GM18858 (cell line): ENCODE data around the gene TPST1.

Source experiments
- ATAC-seq: cut with Tn5 transposase; IDR thresholded peaks from one replicate; pipeline ENCODE4 v1.9.1; 2021; ENCODE audit not compliant: unreplicated experiment

TPST1 gene

DNA sequence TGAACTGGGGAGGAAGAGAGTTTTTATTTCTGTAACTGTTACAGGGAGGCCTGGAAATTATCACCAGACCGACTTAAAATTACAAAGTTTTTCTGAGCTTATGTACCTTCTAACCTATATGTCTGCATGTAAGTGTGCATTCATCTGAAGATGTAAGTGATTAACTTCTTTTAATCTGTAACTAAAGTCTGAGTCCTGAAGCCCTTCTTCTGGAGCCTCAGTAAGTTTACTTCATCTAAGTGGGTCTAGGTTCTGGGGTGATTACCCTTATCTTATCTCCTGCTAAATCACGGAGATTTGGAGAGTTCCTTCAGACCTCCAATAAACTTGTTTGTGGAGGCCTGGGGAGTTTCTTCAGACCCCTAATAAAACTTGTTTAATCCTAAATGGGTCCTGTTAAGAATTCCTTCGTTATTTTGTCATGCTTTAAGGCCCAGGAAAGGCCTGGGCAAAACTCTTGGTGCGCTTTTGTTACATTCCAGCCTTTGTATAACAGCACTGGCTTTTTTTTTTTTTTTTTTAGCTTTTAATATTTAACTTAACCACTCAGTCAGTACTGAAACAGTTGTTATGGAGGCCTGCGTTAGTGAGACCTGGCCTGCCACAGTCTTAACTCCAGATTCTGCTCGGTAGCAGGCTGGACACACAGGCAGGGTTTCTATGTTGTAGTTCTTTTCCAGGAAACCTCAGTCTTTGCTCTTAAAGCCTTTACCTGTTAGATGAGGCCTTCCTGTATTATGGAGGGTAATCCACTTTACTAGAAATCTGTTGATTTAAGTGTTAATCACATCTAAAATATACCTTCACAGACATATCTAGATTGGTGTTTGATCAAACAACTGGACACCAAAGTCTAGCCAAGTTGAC, 33.0 kb downstream of the TPST1 start:
- ATAC-seq = no peak

DNA sequence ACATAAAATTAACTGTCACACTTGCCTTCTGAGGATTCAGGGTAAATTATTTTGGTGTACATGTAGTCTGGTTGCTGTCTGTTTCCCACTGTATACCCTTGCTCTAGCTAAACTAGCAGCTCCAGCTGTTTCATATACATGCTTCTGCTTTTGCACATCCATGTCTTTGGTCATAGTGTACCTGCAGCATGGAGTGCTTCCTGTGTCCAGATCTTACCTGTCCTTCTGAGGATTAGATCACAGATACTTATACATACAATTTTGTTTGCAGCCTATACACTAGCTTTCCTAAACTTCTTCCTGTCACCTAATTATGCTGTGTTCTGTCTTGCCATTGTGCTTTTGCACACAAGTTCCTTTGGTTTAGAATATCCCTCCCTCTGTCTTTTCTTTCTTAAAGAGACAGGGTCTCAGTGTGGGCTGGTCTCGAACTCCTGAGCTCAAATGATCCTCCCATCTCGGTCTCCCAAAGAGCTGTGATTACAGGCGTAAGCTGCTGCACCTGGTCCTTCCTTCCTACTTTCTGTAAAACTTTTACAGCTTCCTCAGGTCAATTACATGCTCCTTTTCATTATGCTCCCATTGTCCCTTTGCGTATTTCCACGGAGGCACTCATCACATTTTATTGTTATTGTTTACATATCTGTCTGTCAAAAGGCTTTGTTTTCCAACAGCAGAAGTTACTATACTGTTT, 33.8 kb downstream of the TPST1 start:
- no peak for ATAC-seq

DNA sequence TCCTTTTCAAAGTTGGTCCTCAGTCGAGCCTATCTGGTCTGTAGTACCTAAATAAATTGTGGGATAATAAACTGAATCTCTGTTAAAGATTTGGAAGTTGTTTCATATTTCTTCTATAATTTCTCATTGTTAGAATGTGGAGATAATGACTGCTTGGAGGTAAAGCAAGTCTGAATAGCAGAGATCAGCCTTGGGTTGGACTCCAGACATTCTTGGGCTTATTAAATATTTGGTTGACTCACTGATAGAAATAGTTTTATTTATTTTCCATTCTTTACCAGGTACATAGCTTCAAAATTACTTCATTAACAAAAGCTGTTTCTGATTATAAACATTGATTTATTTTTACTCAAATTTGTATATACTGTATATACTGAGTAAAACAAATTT, 34.3 kb downstream of the TPST1 start:
- ATAC-seq = no peak

DNA sequence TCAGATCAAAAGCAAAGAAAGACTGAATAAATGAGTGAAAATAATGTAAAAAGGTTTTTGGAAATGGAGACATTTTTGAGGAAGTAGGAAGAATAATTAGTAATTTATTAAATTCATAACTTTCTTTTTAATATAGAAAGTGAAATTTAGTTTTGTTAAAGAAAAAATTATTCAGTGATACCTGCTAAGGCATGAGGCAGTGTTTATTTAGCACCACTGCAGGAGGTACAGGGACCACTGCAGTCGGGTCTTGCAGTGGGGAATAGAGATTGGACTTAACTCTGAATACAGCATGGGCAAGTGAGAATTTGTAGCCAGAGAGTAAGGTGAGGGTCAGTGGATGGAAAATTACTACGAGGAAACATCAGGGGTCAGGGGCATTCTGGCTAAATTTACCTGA, 39.9 kb downstream of the TPST1 start:
- no peak for ATAC-seq

DNA sequence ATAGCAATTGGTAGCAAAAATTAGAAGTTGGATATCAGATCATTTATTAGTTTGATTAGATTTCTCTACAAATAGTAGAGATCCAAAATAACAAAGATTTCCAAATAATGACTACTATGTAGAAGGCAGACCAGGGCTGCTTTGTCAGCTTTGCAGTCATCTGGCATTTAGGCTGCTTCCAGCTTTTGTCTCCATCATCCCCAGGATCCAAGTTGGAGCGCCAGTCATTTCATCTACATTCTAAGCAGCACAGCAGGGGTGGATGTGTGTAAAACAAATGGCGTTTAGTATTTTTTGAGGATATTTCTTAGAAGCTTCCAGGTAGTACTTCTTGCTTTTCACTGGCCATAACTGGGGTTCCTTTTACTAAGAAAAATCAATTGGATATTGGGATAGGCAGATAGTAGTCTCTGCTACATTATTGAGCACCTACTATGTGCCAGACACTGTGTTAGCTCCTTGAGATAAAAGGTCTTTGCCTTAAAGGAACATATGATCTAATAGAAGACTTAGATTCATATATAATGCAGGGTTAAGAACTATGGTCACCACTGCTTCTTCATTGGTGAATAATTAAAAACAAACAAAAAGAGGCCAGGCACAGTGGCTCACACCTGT, 41.5 kb downstream of the TPST1 start:
- ATAC-seq = no peak

DNA sequence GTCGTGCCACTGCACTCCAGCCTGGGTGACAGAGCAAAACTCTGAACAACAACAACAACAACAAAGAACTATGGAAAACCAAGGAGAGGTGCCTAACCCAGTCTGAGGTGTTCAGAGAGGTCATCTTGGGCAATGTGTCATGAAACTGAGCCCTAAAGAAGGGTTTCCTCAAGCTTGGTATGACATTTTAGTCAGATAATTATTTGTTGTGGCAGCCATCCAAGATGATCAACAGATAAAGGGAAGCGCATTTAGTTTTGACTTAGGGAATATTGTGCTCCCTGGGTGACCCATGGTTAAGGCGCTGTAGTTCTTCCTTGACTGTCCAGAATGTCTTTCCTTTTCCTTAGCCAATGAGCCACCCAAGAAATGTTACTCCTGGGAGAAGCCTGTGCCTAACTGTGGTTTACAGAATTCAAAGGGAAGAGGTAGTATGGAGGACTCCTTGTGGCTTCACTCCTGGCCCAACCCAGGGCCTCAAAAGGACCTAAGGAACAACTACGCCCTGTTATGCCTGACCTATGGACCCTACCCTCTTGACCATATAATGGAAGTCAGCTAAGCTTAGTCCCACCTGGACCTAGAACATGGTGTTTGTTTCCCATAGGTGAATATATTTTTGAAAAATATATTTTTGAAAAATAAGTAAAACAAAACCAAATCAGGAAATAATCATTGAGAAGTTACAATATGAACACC, 42.4 kb downstream of the TPST1 start:
- ATAC-seq = no peak

DNA sequence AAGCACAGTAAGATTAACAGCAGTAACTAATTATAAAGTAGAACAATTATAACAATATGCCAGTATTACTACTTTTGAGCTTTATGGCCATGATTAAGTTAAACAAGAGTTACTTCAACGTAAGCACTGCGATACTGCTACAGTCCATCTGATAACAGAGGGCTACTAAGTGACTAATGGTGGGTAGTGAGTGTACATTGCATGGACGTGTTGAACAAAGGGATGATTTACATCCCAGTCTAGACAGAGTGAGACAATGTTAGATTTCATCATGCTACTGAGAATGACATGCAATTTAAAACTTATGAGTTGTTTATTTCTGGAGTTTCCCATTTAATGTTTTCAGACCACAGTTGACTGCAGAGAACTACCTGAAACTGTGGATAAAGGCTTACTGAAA, 45.6 kb downstream of the TPST1 start:
- no peak for ATAC-seq

DNA sequence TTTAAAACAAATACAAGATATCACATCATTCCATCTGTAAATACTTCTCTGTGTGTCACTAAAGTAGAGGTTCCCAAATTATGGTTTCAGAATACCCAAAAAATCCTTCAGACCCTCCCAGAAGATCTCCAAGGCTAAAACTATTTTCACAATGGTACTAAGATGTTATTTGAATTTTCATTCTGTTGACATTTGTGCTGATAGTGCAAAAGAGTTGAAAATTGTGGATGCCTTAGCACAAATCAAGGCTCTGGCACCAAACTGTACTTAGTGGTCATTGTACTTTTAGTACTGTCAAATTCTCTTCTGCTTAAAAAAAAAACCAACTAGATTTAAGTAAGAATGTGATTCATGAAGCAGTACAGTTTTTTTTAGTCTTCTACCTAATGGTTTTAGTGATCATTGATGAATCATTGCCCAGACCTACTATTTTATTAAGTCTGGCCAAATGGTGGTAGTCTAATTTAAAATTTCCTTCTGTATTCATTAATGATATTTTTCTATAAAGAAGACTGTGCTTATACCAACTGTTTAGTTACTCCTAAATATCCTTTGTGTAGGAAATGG, 50.5 kb downstream of the TPST1 start:
- ATAC-seq = no peak

DNA sequence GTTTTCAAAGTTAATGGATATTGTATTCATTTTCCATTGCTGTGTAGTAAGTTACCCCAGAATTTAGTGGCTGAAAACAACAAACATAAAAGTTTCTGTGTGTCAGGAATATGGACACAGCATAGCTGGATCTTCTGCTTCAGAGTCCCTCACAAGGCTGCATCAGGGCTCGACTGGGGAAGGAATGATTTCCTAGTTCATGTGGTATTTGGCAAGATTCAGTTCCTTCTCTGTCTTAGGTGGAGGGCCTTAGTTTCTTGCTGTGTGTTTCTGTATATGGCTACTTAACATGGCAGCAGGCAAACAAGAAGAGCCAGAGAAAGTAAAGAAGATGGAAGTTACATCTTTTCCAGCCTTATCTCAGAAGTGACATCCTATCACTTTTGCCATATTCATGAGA, 51.1 kb downstream of the TPST1 start:
- no peak for ATAC-seq

DNA sequence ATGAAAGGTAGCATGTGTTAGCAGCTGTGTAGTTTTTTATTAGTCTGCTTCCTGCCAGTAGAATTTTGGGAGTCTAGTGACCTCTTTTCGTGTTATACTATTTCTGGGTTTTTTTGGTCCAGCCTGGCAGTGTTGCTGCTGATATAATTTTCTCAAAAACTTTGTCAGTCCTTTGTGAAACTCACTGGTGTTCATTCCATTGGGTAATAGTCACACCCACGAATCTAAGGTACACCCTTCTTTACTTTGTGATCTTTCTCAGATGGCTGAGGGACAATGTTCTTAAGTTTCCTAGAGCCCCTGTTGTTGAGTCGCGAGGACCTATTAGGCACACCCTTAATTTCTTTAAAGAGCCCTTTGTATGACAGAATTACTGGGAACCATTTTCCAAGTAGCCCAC, 52.3 kb downstream of the TPST1 start:
- no peak for ATAC-seq

DNA sequence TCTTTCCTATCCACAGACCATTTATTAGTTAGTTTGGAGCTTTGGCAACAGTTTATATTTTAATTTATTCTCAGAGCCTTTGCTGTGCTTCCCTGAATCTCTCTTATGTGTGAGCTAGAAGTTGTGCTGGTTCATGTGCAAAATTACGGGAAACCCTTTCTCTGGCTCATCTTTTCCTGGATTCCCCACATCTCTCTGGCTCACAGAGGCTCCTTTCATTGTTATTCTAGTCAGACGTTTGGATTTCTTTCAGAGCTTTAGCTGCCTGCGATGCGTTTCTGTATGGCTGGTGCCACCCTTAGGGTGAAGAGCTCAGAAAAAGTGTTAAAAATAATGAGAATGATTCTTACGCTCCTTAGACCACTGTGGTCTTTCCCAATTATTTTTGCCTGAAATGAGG, 53.3 kb downstream of the TPST1 start:
- no peak for ATAC-seq

DNA sequence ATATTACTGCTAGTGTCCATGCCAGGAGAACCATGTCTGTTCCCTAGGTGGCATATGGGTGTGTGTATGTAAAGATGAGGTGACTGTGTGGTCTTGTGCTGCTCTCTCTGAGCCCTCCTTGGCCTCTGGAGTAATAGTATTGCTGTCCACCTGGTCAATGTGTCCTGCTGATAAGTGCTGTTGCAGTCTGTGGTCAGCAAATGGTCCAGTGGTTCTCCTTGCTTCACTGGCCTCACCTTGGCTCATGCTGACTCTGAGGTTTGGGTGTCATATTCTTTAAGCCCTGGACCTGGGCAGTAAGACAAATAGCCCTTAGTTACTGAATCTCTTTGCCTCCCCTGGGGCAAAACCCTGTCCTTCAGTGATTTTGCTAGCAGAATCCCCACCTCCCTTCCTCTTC, 56.8 kb downstream of the TPST1 start:
- no peak for ATAC-seq

DNA sequence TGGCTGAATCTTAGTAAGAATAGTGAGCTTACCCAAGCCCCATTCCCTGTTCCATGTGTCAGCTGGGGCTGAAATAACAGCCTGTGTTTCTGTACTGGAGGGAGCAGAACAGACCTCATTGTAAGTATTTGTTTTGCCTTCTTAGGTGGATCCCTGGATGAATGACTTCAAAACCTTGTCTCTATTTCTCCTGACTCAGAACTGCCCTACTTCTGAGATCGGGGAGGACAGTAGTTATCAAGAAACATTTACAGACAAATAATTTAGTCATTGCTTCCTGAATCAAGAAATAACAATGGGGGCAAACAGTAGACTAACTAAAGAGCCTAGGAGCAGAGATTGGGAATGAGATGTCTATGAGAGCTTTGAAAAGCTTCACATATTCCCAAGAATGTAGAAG, 58.8 kb downstream of the TPST1 start:
- ATAC-seq = no peak

DNA sequence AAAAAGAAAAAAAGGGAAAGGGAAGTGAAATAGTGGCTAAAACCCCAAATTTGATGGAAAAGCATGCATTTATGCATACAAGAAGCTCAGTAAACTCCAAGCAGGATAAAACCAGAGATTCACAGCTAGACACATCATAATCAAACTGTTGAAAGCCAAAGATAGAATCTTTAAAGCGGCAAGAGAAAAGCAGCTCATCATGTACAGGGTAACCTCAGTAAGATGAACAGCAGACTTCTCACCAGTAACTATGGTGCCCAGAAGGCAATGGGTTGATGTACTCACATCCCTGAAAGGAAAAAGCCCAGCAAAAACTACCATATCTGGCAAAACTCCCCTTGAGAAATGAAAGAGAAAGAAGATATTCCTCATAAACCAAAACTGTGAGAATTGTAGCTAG, 60.4 kb downstream of the TPST1 start:
- no peak for ATAC-seq

DNA sequence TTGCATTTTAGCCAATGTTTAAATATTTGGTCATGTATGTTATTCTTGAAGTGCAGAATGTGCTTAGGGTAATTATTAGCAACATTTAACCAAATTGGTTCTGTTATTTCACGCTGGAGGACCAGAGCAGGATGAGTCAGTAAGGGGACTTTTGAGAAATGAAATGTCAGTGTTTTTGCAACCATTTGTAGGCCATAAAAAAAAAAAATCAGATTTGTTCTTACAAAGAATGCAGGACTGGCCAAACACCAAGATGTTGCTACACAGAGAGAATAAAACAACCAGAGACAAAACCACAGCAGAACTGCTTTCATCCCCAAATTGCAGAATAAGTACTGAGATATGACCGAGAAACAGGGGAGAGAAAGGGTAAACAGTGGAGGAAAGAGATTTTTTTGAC, 62.1 kb downstream of the TPST1 start:
- no peak for ATAC-seq

DNA sequence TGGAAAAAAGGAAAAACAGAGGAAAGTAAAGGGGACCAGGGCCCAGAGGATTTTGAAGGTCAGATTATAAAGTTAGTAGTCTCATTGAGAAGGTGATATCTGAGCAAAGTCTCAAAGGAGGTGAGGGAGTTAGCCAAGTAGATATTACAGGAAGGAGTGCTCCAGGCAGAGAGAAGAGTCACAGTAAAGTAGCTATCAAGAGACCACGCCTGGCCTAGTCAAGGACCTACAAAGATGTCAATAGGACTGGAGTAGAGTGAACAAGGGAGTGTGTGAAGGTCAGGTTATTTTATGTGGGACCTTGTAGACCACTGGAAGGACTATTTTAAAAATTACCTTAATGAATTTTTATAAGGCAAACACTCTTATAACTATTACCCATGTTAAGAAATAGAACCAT, 64.8 kb downstream of the TPST1 start:
- ATAC-seq = no peak

DNA sequence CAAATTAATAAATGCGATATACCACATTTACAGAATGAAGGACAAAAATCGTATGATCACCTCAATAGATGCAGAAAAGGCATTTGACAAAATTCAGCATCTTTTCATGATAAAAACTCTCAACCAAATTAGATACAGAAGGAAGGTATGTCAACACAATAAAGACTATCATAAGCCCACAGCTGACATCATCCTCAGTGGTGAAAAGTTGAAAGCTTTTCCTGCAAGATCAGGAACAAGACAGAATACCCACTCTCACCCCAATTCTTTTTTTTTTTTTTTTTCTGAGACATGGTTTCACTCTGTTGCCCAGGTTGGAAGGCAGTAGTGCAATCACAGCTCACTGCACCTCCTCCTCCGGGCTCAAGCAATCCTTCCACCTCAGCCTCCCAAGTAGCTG, 67.2 kb downstream of the TPST1 start:
- ATAC-seq = no peak

DNA sequence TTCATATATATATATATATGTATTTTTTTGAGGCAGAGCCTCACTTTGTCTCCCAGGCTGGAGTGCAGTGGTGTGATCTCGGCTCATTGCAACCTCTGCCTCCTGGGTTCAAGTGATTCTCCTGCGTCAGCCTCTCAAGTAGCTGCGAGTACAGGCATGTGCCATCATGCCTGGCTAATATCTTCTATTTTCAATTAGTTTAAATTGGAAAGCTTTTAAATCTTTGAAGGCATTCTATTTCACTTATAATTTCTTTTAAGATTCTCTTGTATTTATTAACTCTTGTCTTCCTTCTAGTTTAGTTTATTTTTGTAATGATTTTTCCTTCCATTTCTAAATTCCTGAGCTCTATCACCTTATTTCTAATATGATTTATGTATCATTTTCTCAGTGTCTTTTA, 71.2 kb downstream of the TPST1 start:
- no peak for ATAC-seq

DNA sequence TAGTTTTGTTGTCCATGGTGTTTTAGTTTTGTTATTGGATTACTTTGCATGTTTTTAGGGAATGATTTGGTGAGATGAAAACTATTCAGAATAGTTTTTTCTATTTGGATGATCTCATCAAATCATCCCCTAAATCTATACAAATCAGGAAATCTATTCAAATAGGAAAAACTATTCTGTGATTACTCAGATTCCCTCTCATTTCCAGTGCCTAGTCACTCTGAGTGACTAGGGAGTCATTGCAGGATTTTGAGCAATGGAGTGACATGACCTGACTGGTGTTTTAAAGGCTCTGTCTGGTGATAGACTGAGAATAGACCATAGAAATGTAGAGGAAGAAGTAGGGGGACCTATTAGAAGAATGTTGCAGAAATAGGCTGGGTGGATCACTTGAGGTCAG, 72.4 kb downstream of the TPST1 start:
- ATAC-seq = no peak

DNA sequence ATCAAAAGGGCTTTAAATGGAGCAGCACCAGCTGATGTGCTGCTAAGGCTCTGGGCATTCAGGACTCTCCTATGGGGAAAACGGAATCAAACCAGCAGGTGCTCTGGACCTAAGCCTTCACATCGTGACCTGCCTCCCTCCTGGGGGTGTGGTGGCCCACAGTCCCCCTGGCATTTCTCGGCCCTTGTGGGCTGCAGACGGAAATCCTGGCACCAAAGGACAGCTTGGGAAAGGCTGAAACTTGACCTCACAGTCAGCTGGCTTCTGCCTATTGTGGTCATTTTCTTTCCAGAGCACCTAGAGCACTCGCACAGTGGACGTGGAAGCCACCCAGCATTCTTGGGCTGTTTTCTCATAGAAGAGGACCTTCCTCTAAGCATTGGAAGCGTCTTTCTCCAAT, 74.8 kb downstream of the TPST1 start:
- ATAC-seq = no peak
